WI38 (cell line): ENCODE data around the gene TEX54.
"Not testable (repeated sequence)": the region's sequence is repeated elsewhere in the genome, so short reads cannot be mapped to it uniquely, and the experiment has no call there.

ENCODE experiments used
- H3K4me3 ChIP-seq: 2 replicates; pipeline ENCODE4 v1.5.1; 2011; ENCODE audit warnings: low read depth, mild to moderate bottlenecking, control low read depth, low read length
- CTCF ChIP-seq: IDR thresholded peaks from 2 replicates; pipeline ENCODE4 v1.5.1; 2012; ENCODE audit warnings: low read depth, mild to moderate bottlenecking, control low read depth, low read length

Gene TEX54

GRCh38 chr11:62876712-62877111, 44.1 kb upstream of the TEX54 start:
- no peak for TF ChIP-seq CTCF
- H3K4me3 ChIP-seq: no peak overlapping the region

DNA sequence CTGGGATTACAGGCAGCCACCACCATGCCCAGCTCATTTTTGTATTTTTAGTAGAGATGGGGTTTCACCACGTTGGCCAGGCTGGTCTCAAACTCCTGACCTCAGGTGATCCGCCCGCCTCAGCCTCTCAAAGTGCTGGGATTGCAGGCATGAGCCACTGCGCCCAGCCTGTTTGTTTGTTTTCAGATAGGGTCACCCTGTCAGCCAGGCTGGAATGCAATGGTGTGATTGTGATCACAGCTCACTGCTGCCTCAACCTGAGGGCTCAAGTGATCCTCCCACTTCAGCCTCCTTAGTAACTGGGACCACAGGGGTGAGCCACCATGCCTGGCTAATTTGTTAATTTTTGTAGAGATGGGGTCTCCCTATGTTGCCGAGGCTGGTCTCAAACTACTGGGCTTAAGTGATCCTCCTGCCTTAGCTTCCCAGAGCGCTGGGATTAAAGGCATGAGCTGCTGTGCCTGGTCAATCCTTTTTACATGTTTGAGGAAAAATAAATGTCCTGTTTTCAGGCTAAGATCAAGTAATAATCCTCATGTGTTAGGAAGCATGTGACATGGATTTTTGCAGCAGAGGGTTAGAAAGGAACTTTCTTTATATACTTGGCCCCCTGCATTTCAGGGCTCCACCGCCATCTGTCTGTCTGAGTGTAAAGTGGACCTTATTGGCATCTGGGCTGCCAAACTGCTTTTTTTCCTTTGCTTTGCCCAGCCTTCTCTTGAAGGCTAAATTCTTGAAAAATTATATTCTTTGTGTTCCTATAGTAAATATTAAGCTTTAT, 43.2 kb upstream of the TEX54 start:
- no peak overlapping the region for H3K4me3 ChIP-seq
- TF ChIP-seq CTCF: no peak

GRCh38 chr11:62874851-62875250, 42.2 kb upstream of the TEX54 start:
- no peak for TF ChIP-seq CTCF
- H3K4me3 ChIP-seq: no peak overlapping the region

DNA sequence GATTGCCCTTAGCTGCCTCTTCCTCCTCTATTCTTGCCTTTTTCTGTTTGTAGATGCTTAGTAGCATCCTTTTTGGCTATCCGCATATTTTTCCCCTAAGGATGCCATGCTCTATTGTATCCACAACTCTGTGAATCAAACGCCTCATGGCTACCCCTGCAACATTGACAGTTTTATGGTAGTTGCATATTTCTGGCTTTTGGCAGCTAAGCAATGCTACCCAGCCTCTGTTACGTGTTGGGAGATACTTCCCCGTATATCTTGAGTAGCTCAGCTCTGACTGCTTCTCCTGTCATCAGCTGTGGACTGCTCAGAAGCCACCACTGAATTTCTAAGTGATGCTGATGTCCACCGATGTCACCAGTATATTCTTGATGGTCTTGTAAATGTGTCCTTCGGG, 33.0 kb upstream of the TEX54 start:
- TF ChIP-seq CTCF: no peak
- no peak overlapping the region for H3K4me3 ChIP-seq

GRCh38 chr11:62863687-62864335, 31.2 kb upstream of the TEX54 start:
- TF ChIP-seq CTCF: no peak
- no peak overlapping the region for H3K4me3 ChIP-seq

DNA sequence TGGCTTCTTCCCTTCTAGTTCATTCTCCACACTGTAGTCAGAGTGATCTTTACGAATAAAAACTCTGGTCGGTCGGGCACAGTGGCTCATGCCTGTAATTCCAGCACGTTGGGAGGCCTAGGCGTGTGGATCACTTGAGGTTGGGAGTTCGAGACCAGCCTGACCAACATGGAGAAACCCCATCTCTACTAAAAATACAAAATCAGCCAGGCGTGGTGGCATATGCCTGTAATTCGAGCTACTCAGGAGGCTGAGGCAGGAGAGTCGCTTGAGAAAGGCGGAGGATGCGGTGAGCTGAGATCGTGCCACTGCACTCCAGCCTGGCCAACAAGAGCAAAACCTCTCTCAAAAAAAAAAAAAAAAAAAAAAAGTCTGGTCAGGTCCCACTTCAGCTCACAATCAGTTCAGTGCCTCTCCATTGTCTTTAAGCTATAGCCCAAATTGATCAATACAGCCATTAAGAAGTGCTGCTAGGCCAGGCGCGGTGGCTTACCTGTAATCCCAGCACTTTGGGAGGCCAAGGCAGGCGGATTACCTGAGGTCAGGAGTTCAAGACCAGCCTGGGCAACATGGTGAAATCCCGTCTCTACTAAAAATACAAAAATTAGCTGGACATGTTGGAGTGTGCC, 29.0 kb upstream of the TEX54 start:
- not testable (repeated sequence) for H3K4me3 ChIP-seq

- H3K4me3 ChIP-seq: no peak overlapping the region
- TF ChIP-seq CTCF: no peak
Observed at GRCh38 chr11:62860835-62861563, 28.4 kb upstream of the TEX54 start.

DNA sequence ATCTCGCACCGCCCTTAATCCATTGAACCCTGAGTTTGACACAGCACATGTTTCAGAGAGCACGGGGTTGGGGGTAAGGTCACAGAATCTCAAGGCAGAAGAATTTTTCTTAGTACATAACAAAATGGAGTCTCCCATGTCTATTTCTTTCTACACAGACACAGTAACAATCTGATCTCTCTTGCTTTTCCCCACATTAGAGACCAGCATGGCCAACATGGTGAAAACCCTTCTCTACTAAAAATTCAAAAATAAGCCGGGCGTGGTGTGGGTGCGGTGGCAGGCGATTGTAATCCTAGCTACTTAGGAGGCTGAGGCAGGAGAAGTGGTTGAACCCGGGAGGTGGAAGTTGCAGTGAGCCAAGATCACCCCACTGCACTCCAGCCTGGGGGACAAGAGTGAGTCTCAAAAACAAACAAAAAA, 26.7 kb upstream of the TEX54 start:
- H3K4me3 ChIP-seq: not testable (repeated sequence)
